Transverse colon (tissue), 4 donors: Measurements from ENCODE around the gene ILKAP. TPM values are rescaled to one million over a fixed set of nuclear protein-coding genes. Genes with fewer than 3 reads are reported as not detected.
A peak's percentile ranks its signal among the peaks of the same experiment; 100 is the strongest.

Experiments
- DNase-seq: peaks from one replicate; pipeline ENCODE4 v3.0.0-alpha.2; 2019
- H3K27ac ChIP-seq, 4 donors: fragments of 200-600 bp; sonication (generic); 2 replicates each; pipeline ENCODE4 v1.5.1; 2016 to 2018; ENCODE audit warnings: inconsistent platforms in 4 of 4
- H3K27me3 ChIP-seq: fragments of 200-600 bp; sonication (generic); 2 replicates; pipeline ENCODE4 v1.5.1; 2017; ENCODE audit warnings: inconsistent platforms
- H3K36me3 ChIP-seq, 4 donors: fragments of 200-600 bp; sonication (generic); 2 replicates each; pipeline ENCODE4 v1.5.1; 2017 to 2019; ENCODE audit warnings: inconsistent platforms in 4 of 4
- H3K4me1 ChIP-seq, 4 donors: fragments of 200-600 bp; sonication (generic); 2 replicates each; pipeline ENCODE4 v1.5.1; 2017 to 2020; ENCODE audit warnings: inconsistent platforms in 4 of 4
- H3K4me3 ChIP-seq, 4 donors: fragments of 200-600 bp; sonication (generic); 1 replicate in 1 of 4; 2 replicates in 3 of 4; pipeline versions ENCODE4 v1.5.1 to v1.6.1; 2017 to 2019; ENCODE audit warnings: inconsistent platforms in 4 of 4
- H3K9me3 ChIP-seq, 2 donors: fragments of 200-600 bp; sonication (generic); 2 replicates each; pipeline ENCODE4 v1.5.1; 2017 to 2019; ENCODE audit warnings: inconsistent platforms in 2 of 2
- EP300 ChIP-seq: sonication (generic); formaldehyde crosslinking; IDR thresholded peaks from one replicate; pipeline ENCODE4 v1.6.1; 2017; ENCODE audit warnings: antibody characterized with exemption, low read depth
- POLR2A ChIP-seq: fragments of 450-650 bp; IDR thresholded peaks from one replicate; pipeline ENCODE4 v1.6.1; 2016; ENCODE audit warnings: antibody characterized with exemption, mild to moderate bottlenecking, moderate library complexity
- POLR2AphosphoS5 ChIP-seq, 3 donors: sonication (generic); formaldehyde crosslinking; IDR thresholded peaks; one replicate each; pipeline ENCODE4 v1.6.1; 2016; ENCODE audit warnings: antibody characterized with exemption in 3 of 3
- WGBS, 2 donors: methylation state at CpG; one replicate each; pipeline ENCODE4 v1.1.5; 2018; ENCODE audit warnings: low coverage in 1 of 2; 5-methylcytosine and 5-hydroxymethylcytosine counted together
- in situ Hi-C, 4 donors: fragments of 200-750 bp; cut with MboI; loops; one replicate each; pipeline versions ENCODE4 v1.15.0 to v1.15.1; 2017; ENCODE audit warnings: low sequenced_read_pairs in 3 of 4, low pct_ligation_motif_present in 1 of 4, low pct_unique_long_range_greater_than_20kb in 1 of 4
- intact Hi-C: fragments of 100-400 bp; cut with DNase I; formaldehyde crosslinking; loops from one replicate; pipeline ENCODE4 v1.15.1; 2023; ENCODE audit warnings: low total_unique reads
- total RNA-seq, 4 donors: library from RNA; depleted of rRNA; stranded (reverse); fragments of >200 nt; gene quantifications; one replicate each; pipeline ENCODE4 v1.1.0, GENCODE V29; 2016
- TF ChIP-seq, protein P1 (sequence below), 5 experiments: fragments of 200-600 bp in 3 of 5; fragments of 450-650 bp in 2 of 5; sonication (generic) in 3 of 5; IDR thresholded peaks; 1 replicate in 2 of 5; 2 replicates in 3 of 5; pipeline ENCODE4 v1.5.1; 2016 to 2017; ENCODE audit warnings: antibody characterized with exemption in 5 of 5, inconsistent platforms in 3 of 5, mild to moderate bottlenecking in 2 of 5, moderate library complexity in 1 of 5

The ILKAP gene
- total RNA-seq, 4 donors from 2014 or later = 16.3 to 40.0 (median 32.1) TPM

DNA sequence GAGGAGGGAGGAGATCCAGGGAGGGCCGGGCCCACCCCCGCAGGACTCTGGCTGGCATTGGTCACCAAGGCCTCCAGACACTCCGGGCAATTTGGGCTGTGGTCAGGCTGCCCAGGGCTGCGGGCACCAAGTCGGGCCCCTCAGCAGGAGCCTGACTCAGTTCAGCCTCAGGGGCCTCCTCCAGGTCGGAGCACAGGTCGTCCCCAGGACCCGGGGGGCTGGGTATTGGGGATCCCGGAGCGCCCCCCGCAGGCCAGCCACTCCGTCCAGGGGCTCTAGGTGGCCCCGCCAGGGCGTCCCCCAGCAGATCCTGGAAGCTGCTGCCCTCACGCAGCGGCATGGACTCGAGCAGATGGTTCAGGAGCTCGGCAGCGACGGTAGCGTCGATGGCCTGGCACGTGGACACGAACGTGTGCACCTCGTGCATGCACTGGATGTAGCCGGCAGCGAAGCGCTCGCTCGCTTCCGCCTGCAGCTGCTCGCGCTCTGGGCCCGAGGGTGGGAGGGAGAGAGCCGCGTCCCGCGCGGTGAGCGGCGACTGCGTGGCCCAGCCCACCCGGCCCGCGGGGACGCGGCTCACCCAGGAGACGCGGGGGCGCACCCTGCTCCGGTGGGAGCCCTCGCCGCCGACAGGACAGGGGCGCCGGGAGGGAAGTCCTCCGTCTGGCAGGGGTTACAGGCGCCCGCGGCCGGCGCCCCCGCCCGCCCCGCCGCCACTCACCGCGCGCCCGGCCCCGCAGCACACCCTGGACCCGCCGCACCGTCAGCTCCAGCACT lies 35.5 kb upstream of the ILKAP start:
- intact Hi-C loops = no loop called here
- in situ Hi-C loops = no loop called here
- Histone ChIP-seq H3K9me3 (no peaks in the 10 kb centered on the region), H3K27me3 (peaks cover 8% of the 10 kb centered on the region), H3K27ac (peak overlapping the region in 3 of 4 donors; percentile 84 to 89 (median 87)), H3K4me1 (peaks cover 23 to 51% (median 40%) of the 10 kb centered on the region in 4 donors), H3K4me3 (peak overlapping the region in 3 of 4 donors; percentile 64 to 89 (median 84)), H3K36me3 (no peaks in the 10 kb centered on the region)
- no peak for TF ChIP-seq POLR2A
- TF ChIP-seq POLR2AphosphoS5 (IDR thresholded peaks at IDR 0.05) = peak in 1 of 3 donors; percentile 40
- 51% methylated on average over 28 of the region's 75 CpGs; no CpG with 5 or more reads in 1 of the 2 donors for WGBS, 2 donors
- DNase-seq = peak; percentile 43

DNA sequence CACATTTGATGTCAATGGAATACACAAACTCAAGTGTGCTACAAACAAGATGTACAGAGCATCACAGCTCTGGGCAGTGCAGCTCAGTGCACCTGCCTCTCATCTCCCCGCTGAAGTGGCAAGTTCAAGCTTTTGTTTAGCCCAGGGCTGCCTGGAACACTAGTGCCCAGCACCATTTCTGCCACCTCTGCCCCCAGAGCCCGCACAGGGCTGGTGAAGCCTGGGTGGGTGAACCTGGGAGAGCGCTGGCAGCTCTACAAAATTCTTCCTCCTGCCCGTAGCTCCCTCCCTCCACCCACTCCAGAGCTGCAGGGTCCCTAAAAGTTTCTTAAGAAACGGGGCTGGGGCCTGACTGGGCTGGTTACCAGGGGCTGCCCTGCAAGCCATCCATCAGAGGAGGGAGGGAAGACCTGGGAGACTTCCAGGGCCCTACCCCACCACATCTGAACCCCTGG lies 34.8 kb upstream of the ILKAP start:
- Histone ChIP-seq H3K4me3 (no peak overlapping the region), H3K27ac (no peak overlapping the region), H3K9me3 (no peaks in the 10 kb centered on the region), H3K36me3 (no peaks in the 10 kb centered on the region), H3K4me1 (peaks cover 18 to 44% (median 34%) of the 10 kb centered on the region in 4 donors), H3K27me3 (peaks cover 8% of the 10 kb centered on the region)
- no peak for DNase-seq
- no peak for TF ChIP-seq EP300
- TF ChIP-seq, protein P1, sequence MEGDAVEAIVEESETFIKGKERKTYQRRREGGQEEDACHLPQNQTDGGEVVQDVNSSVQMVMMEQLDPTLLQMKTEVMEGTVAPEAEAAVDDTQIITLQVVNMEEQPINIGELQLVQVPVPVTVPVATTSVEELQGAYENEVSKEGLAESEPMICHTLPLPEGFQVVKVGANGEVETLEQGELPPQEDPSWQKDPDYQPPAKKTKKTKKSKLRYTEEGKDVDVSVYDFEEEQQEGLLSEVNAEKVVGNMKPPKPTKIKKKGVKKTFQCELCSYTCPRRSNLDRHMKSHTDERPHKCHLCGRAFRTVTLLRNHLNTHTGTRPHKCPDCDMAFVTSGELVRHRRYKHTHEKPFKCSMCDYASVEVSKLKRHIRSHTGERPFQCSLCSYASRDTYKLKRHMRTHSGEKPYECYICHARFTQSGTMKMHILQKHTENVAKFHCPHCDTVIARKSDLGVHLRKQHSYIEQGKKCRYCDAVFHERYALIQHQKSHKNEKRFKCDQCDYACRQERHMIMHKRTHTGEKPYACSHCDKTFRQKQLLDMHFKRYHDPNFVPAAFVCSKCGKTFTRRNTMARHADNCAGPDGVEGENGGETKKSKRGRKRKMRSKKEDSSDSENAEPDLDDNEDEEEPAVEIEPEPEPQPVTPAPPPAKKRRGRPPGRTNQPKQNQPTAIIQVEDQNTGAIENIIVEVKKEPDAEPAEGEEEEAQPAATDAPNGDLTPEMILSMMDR (IDR thresholded peaks at IDR 0.05) = no peak
- WGBS, 2 donors = 84% methylated on average over 5 of the region's 5 CpGs; no CpG with 5 or more reads in 1 of the 2 donors
- intact Hi-C loops = no loop called here
- in situ Hi-C loops = no loop called here

DNA sequence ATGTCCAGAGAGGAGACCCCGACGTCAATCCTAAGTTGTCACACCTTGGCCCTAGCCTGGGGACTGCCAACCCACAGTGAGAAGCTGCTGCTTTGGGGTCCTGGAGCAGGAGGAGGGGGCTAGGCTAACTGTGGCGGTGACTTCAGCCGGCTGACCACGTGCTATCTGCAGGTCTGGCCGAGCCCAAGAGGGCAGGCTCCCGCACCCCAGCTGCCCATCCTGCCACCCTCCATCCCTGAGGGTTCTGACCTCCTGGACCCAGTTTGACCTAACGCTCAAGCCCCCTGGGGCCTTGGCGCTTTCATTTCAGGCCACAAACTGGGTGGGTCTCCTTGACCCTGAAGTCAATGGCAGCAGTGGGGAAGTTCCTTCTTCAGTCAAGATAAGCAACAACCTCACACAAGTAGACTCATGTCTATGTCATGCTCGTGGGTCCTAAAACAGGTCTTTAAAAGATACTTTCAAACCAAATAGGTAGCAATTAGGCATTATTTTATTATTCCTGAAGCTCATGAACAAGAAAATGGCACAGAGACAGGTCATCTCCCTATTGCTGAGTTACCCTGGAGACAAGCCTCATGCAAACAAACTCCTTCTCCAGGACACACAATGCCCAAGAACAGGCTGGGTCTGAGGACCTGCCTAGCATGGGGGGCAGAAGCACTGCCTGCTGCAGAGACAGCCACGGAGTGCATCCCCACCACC lies 34.1 kb upstream of the ILKAP start:
- H3K27ac ChIP-seq = no peak overlapping the region
- peaks cover 12 to 37% (median 27%) of the 10 kb centered on the region in 4 donors for H3K4me1 ChIP-seq
- in situ Hi-C loops = no loop called here
- no peak for TF ChIP-seq POLR2AphosphoS5 (IDR thresholded peaks at IDR 0.05)
- TF ChIP-seq, protein P1 (IDR thresholded peaks at IDR 0.05) = no peak
- TF ChIP-seq EP300 = no peak
- no peak for TF ChIP-seq POLR2A
- intact Hi-C loops = no loop called here
- H3K4me3 ChIP-seq = no peak overlapping the region
- DNase-seq = no peak
- 90% methylated on average over 11 of the region's 11 CpGs; no CpG with 5 or more reads in 1 of the 2 donors for WGBS, 2 donors
- H3K9me3 ChIP-seq = no peaks in the 10 kb centered on the region
- no peaks in the 10 kb centered on the region for H3K36me3 ChIP-seq
- peaks cover 8% of the 10 kb centered on the region for H3K27me3 ChIP-seq

DNA sequence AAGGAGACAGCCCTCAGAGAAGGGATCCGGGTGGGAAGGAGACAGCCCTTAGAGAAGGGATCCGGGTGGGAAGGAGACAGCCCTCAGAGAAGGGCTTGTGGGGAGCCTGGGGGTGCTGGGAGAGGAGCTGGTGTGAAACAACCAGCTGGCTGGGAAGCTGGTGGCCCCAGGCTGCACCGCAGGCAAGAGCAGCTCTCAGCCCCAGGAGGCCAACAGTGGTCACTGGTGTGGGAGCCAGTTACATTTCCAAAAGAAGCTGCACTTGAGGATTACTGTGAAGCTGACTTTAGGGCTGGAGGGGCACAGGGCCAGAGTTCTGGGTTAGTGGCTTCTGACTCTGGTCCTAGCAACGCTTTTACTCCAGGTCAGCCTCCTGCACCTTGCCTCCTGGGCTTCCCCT lies 33.1 kb upstream of the ILKAP start:
- H3K36me3 ChIP-seq = no peaks in the 10 kb centered on the region
- TF ChIP-seq EP300 = no peak
- TF ChIP-seq POLR2A = no peak
- TF ChIP-seq, protein P1 (IDR thresholded peaks at IDR 0.05) = no peak
- TF ChIP-seq POLR2AphosphoS5 (IDR thresholded peaks at IDR 0.05) = no peak
- DNase-seq = no peak
- intact Hi-C loops (no loop called here), in situ Hi-C loops (no loop called here)
- H3K4me1 ChIP-seq = peaks cover 9 to 28% (median 23%) of the 10 kb centered on the region in 4 donors
- H3K27ac ChIP-seq = no peak overlapping the region
- no peaks in the 10 kb centered on the region for H3K9me3 ChIP-seq
- peaks cover 8% of the 10 kb centered on the region for H3K27me3 ChIP-seq
- H3K4me3 ChIP-seq = no peak overlapping the region
- WGBS, 2 donors = 90 to 91% methylated on average over 2 to 4 of the region's 4 CpGs
